Fibroblast of peridontal ligament (primary cell): ENCODE data around the gene CHRNA7.
"Not testable (repeated sequence)": the region's sequence is repeated elsewhere in the genome, so short reads cannot be mapped to it uniquely, and the experiment has no call there.

Experiments used
- DNase-seq: peaks from one replicate; pipeline ENCODE4 v3.0.0-alpha.2; 2010; ENCODE audit errors: extremely low read depth

CHRNA7 gene

GRCh38 chr15:32120577-32121383, 90.5 kb downstream of the CHRNA7 start:
- no peak for DNase-seq

- DNase-seq = no peak
Measured at GRCh38 chr15:32121384-32121695, 91.0 kb downstream of the CHRNA7 start.

DNA sequence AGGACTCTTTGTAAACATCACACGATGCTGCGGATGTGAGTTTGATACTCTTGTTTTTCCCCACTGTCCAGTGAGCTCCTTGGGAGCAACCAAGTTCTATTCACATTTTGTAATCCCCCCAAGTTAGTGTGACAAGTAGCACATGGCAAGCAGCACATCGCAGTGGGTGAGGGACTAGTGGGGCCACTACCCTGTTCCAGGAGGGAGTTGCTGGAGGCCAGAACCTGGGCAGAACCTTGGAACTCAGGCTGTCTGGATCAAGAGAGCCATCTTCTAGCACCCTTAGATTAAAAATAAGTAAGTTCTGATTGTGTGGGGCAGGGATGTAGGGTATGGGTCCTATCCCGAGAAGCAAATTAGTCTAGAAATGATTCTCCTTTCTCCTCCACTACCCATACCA, 91.7 kb downstream of the CHRNA7 start:
- DNase-seq = no peak

GRCh38 chr15:32123473-32123872, 93.2 kb downstream of the CHRNA7 start:
- no peak for DNase-seq

GRCh38 chr15:32124726-32125125, 94.4 kb downstream of the CHRNA7 start:
- no peak for DNase-seq

DNA sequence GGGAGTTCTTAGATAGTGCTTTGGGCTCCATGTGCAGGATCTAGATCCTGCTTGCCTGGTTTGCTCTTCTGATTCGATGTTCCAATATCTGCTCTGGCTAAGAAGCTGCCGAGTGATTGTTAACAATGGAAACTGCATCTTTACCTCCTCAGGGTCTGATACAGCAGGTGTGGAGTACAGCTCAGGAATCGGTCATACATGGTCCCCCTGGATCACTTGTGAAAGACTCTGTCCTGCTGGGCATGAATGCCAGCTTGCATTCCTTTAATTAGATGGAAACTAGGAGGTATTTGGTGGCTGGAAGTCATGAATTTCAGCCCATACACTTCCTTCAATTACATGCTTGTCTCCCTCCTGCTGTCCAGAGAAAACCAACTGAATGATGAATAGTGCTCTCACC, 95.3 kb downstream of the CHRNA7 start:
- DNase-seq = no peak

GRCh38 chr15:32129815-32130214, 99.5 kb downstream of the CHRNA7 start:
- DNase-seq = no peak

DNA sequence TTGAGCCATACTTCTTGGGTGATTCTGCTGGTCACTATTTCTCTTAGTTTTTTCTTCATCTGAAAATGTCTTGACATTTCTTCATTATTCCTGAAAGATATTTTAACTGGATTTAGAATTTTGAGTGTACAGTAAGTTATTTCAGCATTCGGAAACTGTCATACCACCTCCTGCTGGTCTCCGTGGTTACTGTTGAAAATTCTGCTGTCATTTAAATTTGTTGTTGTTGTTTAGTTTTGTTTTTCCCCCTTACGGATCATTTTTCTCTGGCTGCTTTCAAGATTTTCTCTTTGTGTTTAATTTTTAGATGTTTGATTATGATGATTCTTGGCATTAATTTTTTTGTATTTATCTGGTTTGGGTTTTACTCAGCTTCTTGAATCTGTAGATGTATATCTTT, 100.5 kb downstream of the CHRNA7 start:
- no peak for DNase-seq

GRCh38 chr15:32131803-32132202, 101.5 kb downstream of the CHRNA7 start:
- DNase-seq = no peak

GRCh38 chr15:32132859-32133258, 102.5 kb downstream of the CHRNA7 start:
- no peak for DNase-seq

GRCh38 chr15:32134842-32135241, 104.5 kb downstream of the CHRNA7 start:
- no peak for DNase-seq

DNA sequence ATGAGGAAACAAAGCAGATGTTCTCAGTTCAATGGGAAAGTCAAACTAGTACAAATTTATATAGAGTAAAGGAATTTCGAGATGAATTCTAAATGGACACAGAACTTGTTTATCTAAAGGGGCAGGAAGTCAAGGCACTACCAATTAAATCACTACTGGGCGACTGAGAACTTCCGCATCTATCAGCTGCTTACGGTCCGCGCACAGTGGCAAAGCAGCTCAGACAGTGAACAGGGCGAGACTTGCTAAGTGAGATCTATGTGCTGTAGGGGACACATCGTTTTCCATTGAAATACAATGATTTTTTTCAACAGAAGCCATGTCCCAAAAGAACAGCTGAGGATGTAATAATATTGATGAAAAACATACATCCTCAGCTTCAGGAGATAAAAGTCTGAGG, 105.0 kb downstream of the CHRNA7 start:
- no peak for DNase-seq

DNA sequence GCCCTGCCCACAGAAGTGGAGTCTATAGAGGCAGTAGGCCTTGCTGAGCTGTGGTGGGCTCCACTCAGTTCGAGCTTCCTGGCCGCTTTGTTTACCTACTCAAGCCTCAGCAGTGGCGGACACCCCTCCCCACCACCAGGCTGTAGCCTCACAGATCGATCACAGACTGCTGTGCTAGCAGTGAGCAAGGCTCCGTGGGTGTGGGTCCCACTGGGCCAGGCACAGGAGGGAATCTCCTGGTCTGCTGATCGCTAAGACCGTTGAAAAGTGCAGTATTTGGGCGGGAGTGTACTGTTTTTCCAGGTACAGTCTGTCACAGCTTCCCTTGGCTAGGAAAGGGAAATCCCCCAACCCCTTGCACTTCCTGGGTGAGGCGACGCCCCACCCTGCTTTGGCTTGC, 115.2 kb downstream of the CHRNA7 start:
- DNase-seq = not testable (repeated sequence)

- DNase-seq = no peak
Measured at GRCh38 chr15:32148833-32149555, 118.7 kb downstream of the CHRNA7 start.

- no peak for DNase-seq
Measured at GRCh38 chr15:32152574-32152973, 122.3 kb downstream of the CHRNA7 start.

GRCh38 chr15:32153868-32154623, 123.7 kb downstream of the CHRNA7 start:
- not testable (repeated sequence) for DNase-seq

- DNase-seq = not testable (repeated sequence)
Measured at GRCh38 chr15:32162143-32162542, 131.8 kb downstream of the CHRNA7 start.

DNA sequence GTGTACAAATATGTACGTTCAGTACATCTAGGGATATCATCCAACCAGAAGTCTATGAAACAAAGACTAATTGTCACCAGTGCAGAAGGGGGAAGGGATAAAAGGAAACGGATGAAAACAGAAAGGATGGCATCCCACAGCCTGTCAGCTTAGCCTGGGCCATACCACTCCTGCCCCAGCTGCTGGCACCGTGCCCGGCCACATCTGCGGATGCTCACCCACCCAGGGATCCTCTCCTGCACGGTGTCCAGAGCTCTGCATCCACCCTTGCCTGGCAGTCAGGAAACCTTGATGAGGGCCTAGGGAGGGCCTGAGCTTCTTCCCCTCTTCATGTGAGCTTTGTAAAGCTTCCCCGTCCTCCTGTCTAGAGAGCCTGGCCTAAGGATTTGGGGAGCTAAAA, 133.8 kb downstream of the CHRNA7 start:
- DNase-seq = not testable (repeated sequence)

GRCh38 chr15:32164747-32165146, 134.4 kb downstream of the CHRNA7 start:
- DNase-seq = not testable (repeated sequence)

GRCh38 chr15:32165775-32166174, 135.5 kb downstream of the CHRNA7 start:
- DNase-seq = not testable (repeated sequence)

DNA sequence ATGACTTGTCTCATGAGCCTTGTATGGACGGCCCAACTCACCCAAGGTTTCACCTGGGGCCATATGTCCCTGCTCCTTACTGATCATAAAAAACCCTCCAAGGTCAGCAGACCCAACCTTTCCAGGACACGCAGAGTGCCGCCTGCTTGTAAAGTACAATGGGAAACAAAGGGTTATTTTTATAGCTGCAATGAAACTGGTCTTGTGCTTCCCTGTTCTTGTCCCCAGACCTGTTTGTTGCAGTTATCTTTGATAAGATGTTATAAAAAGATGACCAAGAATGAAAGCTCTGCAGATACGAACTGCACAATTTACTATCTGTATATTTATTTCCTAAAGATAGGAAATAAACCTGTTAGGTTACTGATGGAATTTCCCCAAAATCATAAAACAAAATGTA, 136.0 kb downstream of the CHRNA7 start:
- not testable (repeated sequence) for DNase-seq

DNA sequence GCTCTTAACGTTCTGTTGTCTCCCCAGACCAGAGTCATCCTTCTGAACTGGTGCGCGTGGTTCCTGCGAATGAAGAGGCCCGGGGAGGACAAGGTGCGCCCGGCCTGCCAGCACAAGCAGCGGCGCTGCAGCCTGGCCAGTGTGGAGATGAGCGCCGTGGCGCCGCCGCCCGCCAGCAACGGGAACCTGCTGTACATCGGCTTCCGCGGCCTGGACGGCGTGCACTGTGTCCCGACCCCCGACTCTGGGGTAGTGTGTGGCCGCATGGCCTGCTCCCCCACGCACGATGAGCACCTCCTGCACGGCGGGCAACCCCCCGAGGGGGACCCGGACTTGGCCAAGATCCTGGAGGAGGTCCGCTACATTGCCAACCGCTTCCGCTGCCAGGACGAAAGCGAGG, 137.6 kb downstream of the CHRNA7 start:
- not testable (repeated sequence) for DNase-seq

DNA sequence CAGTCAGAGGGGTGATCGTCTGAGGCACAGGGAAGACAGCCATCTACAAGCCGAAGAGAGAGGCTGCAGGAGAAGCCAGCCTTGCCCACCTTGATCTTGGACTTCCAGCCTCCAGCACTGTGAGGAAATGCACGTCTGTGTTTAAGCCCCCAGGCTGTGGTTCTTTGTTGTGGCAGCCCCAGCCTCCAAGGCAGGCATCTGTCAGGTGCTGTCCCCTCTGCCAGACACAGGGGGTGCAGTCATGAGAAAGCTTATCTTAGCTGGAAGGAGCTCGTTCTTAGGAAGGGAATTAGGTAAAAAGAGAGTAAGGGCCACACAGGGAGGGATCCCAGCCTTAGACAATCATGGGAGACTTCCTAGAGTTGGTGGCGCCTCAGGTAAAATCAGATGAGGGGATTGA, 150.3 kb downstream of the CHRNA7 start:
- DNase-seq = not testable (repeated sequence)
